Measurements from ENCODE around the gene ZNF592.
"Not testable (repeated sequence)": the region's sequence is repeated elsewhere in the genome, so short reads cannot be mapped to it uniquely, and the experiment has no call there.

ZNF592 gene

DNA sequence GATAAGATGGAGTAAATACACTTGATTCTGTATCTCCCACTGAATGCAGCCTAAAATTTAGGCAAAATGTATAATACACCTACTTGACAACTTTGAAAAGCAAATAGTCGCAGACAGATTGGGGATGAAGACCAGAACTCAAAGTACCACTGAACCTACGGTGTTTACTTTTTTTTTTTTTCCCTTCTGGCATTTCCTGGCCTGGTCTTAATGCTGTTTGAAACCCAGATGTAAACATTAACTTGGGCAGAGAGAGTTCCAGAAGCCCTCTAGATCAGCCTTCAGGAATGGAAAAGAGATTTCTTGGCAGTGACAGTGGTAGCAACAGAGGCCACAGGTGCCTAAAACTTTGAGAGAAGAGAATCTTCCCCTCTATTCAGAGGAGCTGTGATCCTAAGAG lies 96.6 kb downstream of the ZNF592 start:
- no peak for DNase-seq (ENCODE audit: low read depth in 1 of 2, low spot score in 1 of 2)
- Histone ChIP-seq H3K27ac (replicated peaks) (no peak overlapping the region), H3K4me3 (replicated peaks; ENCODE audit: insufficient read depth, low read length) (no peak overlapping the region), H3K27me3 (ENCODE audit: insufficient read depth, poor library complexity, severe bottlenecking) (no peaks in the 10 kb centered on the region)
- no peak for TF ChIP-seq SPI1 (IDR thresholded peaks at IDR 0.05; ENCODE audit: borderline replicate concordance, low read depth)
- no peak for TF ChIP-seq REST (IDR thresholded peaks at IDR 0.05; ENCODE audit: insufficient replicate concordance, low read depth)
- no peak for TF ChIP-seq POLR2AphosphoS5 (IDR thresholded peaks at IDR 0.05; ENCODE audit: low read depth)
- TF ChIP-seq GABPA (IDR thresholded peaks at IDR 0.05; ENCODE audit: low read depth), result no peak
- TF ChIP-seq, protein P1, sequence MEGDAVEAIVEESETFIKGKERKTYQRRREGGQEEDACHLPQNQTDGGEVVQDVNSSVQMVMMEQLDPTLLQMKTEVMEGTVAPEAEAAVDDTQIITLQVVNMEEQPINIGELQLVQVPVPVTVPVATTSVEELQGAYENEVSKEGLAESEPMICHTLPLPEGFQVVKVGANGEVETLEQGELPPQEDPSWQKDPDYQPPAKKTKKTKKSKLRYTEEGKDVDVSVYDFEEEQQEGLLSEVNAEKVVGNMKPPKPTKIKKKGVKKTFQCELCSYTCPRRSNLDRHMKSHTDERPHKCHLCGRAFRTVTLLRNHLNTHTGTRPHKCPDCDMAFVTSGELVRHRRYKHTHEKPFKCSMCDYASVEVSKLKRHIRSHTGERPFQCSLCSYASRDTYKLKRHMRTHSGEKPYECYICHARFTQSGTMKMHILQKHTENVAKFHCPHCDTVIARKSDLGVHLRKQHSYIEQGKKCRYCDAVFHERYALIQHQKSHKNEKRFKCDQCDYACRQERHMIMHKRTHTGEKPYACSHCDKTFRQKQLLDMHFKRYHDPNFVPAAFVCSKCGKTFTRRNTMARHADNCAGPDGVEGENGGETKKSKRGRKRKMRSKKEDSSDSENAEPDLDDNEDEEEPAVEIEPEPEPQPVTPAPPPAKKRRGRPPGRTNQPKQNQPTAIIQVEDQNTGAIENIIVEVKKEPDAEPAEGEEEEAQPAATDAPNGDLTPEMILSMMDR (IDR thresholded peaks at IDR 0.05; ENCODE audit: insufficient read depth, low read length), result no peak

GRCh38 chr15:84845631-84846030 lies 97.2 kb downstream of the ZNF592 start:
- H3K4me3 ChIP-seq (replicated peaks; ENCODE audit: insufficient read depth, low read length); H3K27ac ChIP-seq (replicated peaks); H3K27me3 ChIP-seq (ENCODE audit: insufficient read depth, poor library complexity, severe bottlenecking): not testable (repeated sequence)
- peak in 1 of 2 experiments; percentile 59 for DNase-seq (ENCODE audit: low read depth in 1 of 2, low spot score in 1 of 2)
- TF ChIP-seq, protein P1 (IDR thresholded peaks at IDR 0.05; ENCODE audit: insufficient read depth, low read length), result peak; percentile 38

- H3K27me3 ChIP-seq (ENCODE audit: insufficient read depth, poor library complexity, severe bottlenecking), result no peaks in the 10 kb centered on the region
- DNase-seq (ENCODE audit: low read depth in 1 of 2, low spot score in 1 of 2), result no peak
- no peak overlapping the region for H3K4me3 ChIP-seq (replicated peaks; ENCODE audit: insufficient read depth, low read length)
- TF ChIP-seq, protein P1 (IDR thresholded peaks at IDR 0.05; ENCODE audit: insufficient read depth, low read length), result no peak
- TF ChIP-seq GABPA (IDR thresholded peaks at IDR 0.05; ENCODE audit: low read depth), result no peak
- no peak for TF ChIP-seq REST (IDR thresholded peaks at IDR 0.05; ENCODE audit: insufficient replicate concordance, low read depth)
- no peak for TF ChIP-seq SPI1 (IDR thresholded peaks at IDR 0.05; ENCODE audit: borderline replicate concordance, low read depth)
- TF ChIP-seq POLR2AphosphoS5 (IDR thresholded peaks at IDR 0.05; ENCODE audit: low read depth), result no peak
- H3K27ac ChIP-seq (replicated peaks), result no peak overlapping the region
Observed at GRCh38 chr15:84846269-84846668, 97.9 kb downstream of the ZNF592 start.

DNA sequence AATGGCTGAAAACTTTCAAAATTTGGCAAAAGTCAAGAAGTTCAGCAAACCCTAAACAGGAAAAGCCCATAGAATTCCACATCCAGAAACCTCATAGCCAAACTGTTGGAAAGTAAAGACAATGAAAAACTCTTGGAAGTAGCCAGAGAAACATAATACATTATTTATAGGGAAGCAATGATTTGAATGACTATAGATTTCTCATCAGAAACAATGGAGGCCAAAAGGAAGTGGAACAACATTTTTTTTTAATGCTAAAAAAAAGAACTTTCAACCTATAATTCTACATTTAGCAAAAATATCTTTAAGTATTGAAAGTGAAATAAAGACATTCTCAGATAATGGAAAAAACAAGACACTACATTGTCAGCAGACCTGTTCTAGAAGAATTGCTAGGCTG lies 99.0 kb downstream of the ZNF592 start:
- no peak for DNase-seq (ENCODE audit: low read depth in 1 of 2, low spot score in 1 of 2)
- Histone ChIP-seq H3K27ac (replicated peaks) (no peak overlapping the region), H3K27me3 (ENCODE audit: insufficient read depth, poor library complexity, severe bottlenecking) (no peaks in the 10 kb centered on the region), H3K4me3 (replicated peaks; ENCODE audit: insufficient read depth, low read length) (no peak overlapping the region)
- TF ChIP-seq REST (IDR thresholded peaks at IDR 0.05; ENCODE audit: insufficient replicate concordance, low read depth), result no peak
- no peak for TF ChIP-seq POLR2AphosphoS5 (IDR thresholded peaks at IDR 0.05; ENCODE audit: low read depth)
- TF ChIP-seq, protein P1 (IDR thresholded peaks at IDR 0.05; ENCODE audit: insufficient read depth, low read length), result no peak
- no peak for TF ChIP-seq GABPA (IDR thresholded peaks at IDR 0.05; ENCODE audit: low read depth)
- TF ChIP-seq SPI1 (IDR thresholded peaks at IDR 0.05; ENCODE audit: borderline replicate concordance, low read depth), result no peak

All from HL-60 (cell line).